Liver (tissue), 3 donors: ENCODE results near the gene ABCC1.

ENCODE experiments used
- ATF3 ChIP-seq: IDR thresholded peaks from 2 replicates; pipeline ENCODE4 v1.6.1; 2016; ENCODE audit warnings: antibody characterized with exemption
- CTCF ChIP-seq: fragments of 150-350 bp; IDR thresholded peaks from 2 replicates; pipeline ENCODE4 v1.5.1; 2017; ENCODE audit warnings: improper control_type of control experiment, low read depth, low read length; ENCODE audit not compliant: missing input control
- EGR1 ChIP-seq, 2 donors: IDR thresholded peaks; 2 replicates each; pipeline ENCODE4 v1.6.1; 2016 to 2018; ENCODE audit warnings: antibody characterized with exemption in 2 of 2, low read depth in 2 of 2
- GABPA ChIP-seq, 2 donors: IDR thresholded peaks in 1 of 2; conservative IDR thresholded peaks in 1 of 2; 2 replicates each; pipeline ENCODE4 v1.6.1; 2016; ENCODE audit warnings: antibody characterized with exemption in 2 of 2, mild to moderate bottlenecking in 1 of 2, moderate library complexity in 1 of 2
- HNF4A ChIP-seq, 2 donors: conservative IDR thresholded peaks; 2 replicates each; pipeline ENCODE4 v1.6.1; 2016; ENCODE audit warnings: antibody characterized with exemption in 2 of 2, mild to moderate bottlenecking in 2 of 2
- HNF4G ChIP-seq: IDR thresholded peaks from 2 replicates; pipeline ENCODE4 v1.6.1; 2016; ENCODE audit warnings: antibody characterized with exemption
- MAX ChIP-seq: IDR thresholded peaks from 2 replicates; pipeline ENCODE4 v1.6.1; 2016; ENCODE audit warnings: antibody characterized with exemption
- RAD21 ChIP-seq, 2 donors: IDR thresholded peaks; 2 replicates each; pipeline ENCODE4 v1.6.1; 2016; ENCODE audit warnings: antibody characterized with exemption in 2 of 2, mild to moderate bottlenecking in 2 of 2
- REST ChIP-seq: IDR thresholded peaks from 2 replicates; pipeline ENCODE4 v1.6.1; 2016; ENCODE audit warnings: antibody characterized with exemption, mild to moderate bottlenecking
- SP1 ChIP-seq: IDR thresholded peaks from 2 replicates; pipeline ENCODE4 v1.6.1; 2018; ENCODE audit warnings: antibody characterized with exemption, mild to moderate bottlenecking
- TAF1 ChIP-seq: conservative IDR thresholded peaks from 2 replicates; pipeline ENCODE4 v1.6.1; 2016; ENCODE audit warnings: antibody characterized with exemption, mild to moderate bottlenecking
- YY1 ChIP-seq: IDR thresholded peaks from 2 replicates; pipeline ENCODE4 v1.6.1; 2016; ENCODE audit warnings: antibody characterized with exemption, mild to moderate bottlenecking
- ZBTB33 ChIP-seq: IDR thresholded peaks from 2 replicates; pipeline ENCODE4 v1.6.1; 2016; ENCODE audit warnings: antibody characterized with exemption
- donor health status: healthy.
- donor health status: healthy.

- TF ChIP-seq CTCF (no peak), ZBTB33 (no peak), YY1 (no peak), TAF1 (no peak), MAX (no peak), HNF4A (conservative IDR thresholded peaks at IDR 0.05) (no peak), EGR1 (IDR thresholded peaks at IDR 0.05; ENCODE audit: low read depth in 2 of 2) (no peak), REST (no peak), GABPA (IDR thresholded peaks at IDR 0.05 in 1 of 2, conservative IDR thresholded peaks at IDR 0.05 in 1 of 2) (no peak), SP1 (no peak), RAD21 (IDR thresholded peaks at IDR 0.05) (no peak), ATF3 (no peak), HNF4G (no peak)
Measured at GRCh38 chr16:15934991-15935390, 14.4 kb upstream of the ABCC1 start.
